ENCODE data around the gene BABAM2. TPM values are rescaled to one million over a fixed set of nuclear protein-coding genes. Genes with fewer than 3 reads are reported as not detected.

Gene BABAM2
- total and polyA plus RNA-seq, 4 donors = 9.9 to 17.0 (median 13.9) TPM

DNA sequence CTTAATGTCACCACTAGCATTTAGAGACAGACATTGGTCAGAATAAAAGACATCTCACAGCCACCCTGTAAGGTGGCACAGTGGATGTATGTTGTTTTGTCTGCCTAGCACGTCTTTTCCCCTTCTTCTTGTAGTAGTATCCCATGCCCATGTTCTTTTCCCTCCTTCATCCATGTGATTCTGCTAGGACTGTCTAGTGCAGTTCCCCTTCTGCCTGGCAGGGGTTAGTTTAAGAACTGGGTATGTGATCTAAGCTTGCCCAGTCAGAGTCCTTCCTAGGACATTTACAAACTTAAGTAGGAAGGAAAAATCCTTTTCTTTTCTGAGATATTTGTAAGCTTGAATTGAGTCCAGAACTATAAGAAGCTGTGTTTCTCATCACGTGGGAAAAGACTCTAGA is 172.3 kb downstream of the BABAM2 start:
- no peak overlapping the region for H3K27ac ChIP-seq (ENCODE audit: low read depth in 1 of 2, low read length in 2 of 2)
- H3K27me3 ChIP-seq (ENCODE audit: control insufficient read depth in 4 of 4, insufficient read depth in 4 of 4, low read length in 3 of 4) = no peaks in the 10 kb centered on the region
- no peak overlapping the region for H3K4me3 ChIP-seq (ENCODE audit: low read depth in 1 of 3, low read length in 3 of 3)
- no peaks in the 10 kb centered on the region for H3K36me3 ChIP-seq (ENCODE audit: control insufficient read depth in 4 of 4, insufficient read depth in 3 of 4, low read depth in 1 of 4, low read length in 3 of 4)
- H3K4me1 ChIP-seq (ENCODE audit: control insufficient read depth in 4 of 4, insufficient read depth in 4 of 4, low read length in 3 of 4) = no peaks in the 10 kb centered on the region
- 90% methylated on average over 2 of the region's 2 CpGs for WGBS
- no peaks in the 10 kb centered on the region for H3K9me3 ChIP-seq (ENCODE audit: control insufficient read depth in 4 of 4, low read length in 3 of 4)
- no peak for DNase-seq (ENCODE audit: low spot score)
- TF ChIP-seq FOXA2 (IDR thresholded peaks at IDR 0.05) (no peak), GABPA (IDR thresholded peaks at IDR 0.05 in 1 of 2, conservative IDR thresholded peaks at IDR 0.05 in 1 of 2) (no peak), YY1 (IDR thresholded peaks at IDR 0.05) (no peak), EGR1 (IDR thresholded peaks at IDR 0.05; ENCODE audit: low read depth in 2 of 2) (no peak), RAD21 (IDR thresholded peaks at IDR 0.05) (no peak), SP1 (IDR thresholded peaks at IDR 0.05) (no peak), HNF4A (conservative IDR thresholded peaks at IDR 0.05) (no peak), FOXA1 (IDR thresholded peaks at IDR 0.05) (no peak), TAF1 (conservative IDR thresholded peaks at IDR 0.05) (no peak), NR2F2 (IDR thresholded peaks at IDR 0.05) (no peak)
- TF ChIP-seq, protein P1, sequence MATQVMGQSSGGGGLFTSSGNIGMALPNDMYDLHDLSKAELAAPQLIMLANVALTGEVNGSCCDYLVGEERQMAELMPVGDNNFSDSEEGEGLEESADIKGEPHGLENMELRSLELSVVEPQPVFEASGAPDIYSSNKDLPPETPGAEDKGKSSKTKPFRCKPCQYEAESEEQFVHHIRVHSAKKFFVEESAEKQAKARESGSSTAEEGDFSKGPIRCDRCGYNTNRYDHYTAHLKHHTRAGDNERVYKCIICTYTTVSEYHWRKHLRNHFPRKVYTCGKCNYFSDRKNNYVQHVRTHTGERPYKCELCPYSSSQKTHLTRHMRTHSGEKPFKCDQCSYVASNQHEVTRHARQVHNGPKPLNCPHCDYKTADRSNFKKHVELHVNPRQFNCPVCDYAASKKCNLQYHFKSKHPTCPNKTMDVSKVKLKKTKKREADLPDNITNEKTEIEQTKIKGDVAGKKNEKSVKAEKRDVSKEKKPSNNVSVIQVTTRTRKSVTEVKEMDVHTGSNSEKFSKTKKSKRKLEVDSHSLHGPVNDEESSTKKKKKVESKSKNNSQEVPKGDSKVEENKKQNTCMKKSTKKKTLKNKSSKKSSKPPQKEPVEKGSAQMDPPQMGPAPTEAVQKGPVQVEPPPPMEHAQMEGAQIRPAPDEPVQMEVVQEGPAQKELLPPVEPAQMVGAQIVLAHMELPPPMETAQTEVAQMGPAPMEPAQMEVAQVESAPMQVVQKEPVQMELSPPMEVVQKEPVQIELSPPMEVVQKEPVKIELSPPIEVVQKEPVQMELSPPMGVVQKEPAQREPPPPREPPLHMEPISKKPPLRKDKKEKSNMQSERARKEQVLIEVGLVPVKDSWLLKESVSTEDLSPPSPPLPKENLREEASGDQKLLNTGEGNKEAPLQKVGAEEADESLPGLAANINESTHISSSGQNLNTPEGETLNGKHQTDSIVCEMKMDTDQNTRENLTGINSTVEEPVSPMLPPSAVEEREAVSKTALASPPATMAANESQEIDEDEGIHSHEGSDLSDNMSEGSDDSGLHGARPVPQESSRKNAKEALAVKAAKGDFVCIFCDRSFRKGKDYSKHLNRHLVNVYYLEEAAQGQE (IDR thresholded peaks at IDR 0.05) = no peak
- TF ChIP-seq, protein P2, sequence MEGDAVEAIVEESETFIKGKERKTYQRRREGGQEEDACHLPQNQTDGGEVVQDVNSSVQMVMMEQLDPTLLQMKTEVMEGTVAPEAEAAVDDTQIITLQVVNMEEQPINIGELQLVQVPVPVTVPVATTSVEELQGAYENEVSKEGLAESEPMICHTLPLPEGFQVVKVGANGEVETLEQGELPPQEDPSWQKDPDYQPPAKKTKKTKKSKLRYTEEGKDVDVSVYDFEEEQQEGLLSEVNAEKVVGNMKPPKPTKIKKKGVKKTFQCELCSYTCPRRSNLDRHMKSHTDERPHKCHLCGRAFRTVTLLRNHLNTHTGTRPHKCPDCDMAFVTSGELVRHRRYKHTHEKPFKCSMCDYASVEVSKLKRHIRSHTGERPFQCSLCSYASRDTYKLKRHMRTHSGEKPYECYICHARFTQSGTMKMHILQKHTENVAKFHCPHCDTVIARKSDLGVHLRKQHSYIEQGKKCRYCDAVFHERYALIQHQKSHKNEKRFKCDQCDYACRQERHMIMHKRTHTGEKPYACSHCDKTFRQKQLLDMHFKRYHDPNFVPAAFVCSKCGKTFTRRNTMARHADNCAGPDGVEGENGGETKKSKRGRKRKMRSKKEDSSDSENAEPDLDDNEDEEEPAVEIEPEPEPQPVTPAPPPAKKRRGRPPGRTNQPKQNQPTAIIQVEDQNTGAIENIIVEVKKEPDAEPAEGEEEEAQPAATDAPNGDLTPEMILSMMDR (IDR thresholded peaks at IDR 0.05; ENCODE audit: low read depth, low read length, missing input control) = no peak
- TF ChIP-seq, protein P3, sequence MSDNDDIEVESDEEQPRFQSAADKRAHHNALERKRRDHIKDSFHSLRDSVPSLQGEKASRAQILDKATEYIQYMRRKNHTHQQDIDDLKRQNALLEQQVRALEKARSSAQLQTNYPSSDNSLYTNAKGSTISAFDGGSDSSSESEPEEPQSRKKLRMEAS (IDR thresholded peaks at IDR 0.05) = no peak
- TF ChIP-seq, protein P4, sequence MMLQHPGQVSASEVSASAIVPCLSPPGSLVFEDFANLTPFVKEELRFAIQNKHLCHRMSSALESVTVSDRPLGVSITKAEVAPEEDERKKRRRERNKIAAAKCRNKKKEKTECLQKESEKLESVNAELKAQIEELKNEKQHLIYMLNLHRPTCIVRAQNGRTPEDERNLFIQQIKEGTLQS (IDR thresholded peaks at IDR 0.05) = no peak
- TF ChIP-seq, protein P5, sequence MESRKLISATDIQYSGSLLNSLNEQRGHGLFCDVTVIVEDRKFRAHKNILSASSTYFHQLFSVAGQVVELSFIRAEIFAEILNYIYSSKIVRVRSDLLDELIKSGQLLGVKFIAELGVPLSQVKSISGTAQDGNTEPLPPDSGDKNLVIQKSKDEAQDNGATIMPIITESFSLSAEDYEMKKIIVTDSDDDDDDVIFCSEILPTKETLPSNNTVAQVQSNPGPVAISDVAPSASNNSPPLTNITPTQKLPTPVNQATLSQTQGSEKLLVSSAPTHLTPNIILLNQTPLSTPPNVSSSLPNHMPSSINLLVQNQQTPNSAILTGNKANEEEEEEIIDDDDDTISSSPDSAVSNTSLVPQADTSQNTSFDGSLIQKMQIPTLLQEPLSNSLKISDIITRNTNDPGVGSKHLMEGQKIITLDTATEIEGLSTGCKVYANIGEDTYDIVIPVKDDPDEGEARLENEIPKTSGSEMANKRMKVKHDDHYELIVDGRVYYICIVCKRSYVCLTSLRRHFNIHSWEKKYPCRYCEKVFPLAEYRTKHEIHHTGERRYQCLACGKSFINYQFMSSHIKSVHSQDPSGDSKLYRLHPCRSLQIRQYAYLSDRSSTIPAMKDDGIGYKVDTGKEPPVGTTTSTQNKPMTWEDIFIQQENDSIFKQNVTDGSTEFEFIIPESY (IDR thresholded peaks at IDR 0.05) = no peak
- no peak overlapping the region for H3K9ac ChIP-seq (ENCODE audit: low read depth in 1 of 2, low read length in 2 of 2)

DNA sequence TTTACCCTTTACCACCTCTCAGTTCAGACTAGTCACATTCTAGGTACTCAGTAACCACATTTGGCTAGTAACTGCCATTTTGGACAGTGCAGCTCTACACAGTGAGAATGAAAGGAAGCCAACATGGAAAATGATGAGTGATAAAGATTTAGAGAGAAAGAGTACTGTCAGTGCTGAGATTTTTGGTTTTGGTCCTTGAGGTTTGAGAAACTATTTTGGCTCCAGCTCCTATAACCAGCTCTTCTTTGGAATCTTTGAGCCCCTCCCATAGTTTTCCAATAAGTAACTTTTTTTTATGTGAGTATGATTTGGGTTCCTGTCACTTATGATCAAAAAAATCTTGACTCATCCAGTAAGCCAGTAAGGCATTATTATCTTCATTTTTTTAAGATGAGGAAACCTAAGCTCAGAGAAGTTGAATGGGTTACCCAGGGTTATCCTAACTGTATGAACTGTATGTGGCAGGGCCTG is 173.0 kb downstream of the BABAM2 start:
- no peaks in the 10 kb centered on the region for H3K36me3 ChIP-seq (ENCODE audit: control insufficient read depth in 4 of 4, insufficient read depth in 3 of 4, low read depth in 1 of 4, low read length in 3 of 4)
- no peaks in the 10 kb centered on the region for H3K27me3 ChIP-seq (ENCODE audit: control insufficient read depth in 4 of 4, insufficient read depth in 4 of 4, low read length in 3 of 4)
- H3K9me3 ChIP-seq (ENCODE audit: control insufficient read depth in 4 of 4, low read length in 3 of 4) = no peaks in the 10 kb centered on the region
- no peak for DNase-seq (ENCODE audit: low spot score)
- H3K4me3 ChIP-seq (ENCODE audit: low read depth in 1 of 3, low read length in 3 of 3) = no peak overlapping the region
- TF ChIP-seq RXRA (IDR thresholded peaks at IDR 0.05) = no peak
- no peak overlapping the region for H3K27ac ChIP-seq (ENCODE audit: low read depth in 1 of 2, low read length in 2 of 2)
- H3K9ac ChIP-seq (ENCODE audit: low read depth in 1 of 2, low read length in 2 of 2) = no peak overlapping the region
- no peaks in the 10 kb centered on the region for H3K4me1 ChIP-seq (ENCODE audit: control insufficient read depth in 4 of 4, insufficient read depth in 4 of 4, low read length in 3 of 4)

Measured in liver (tissue), 9 donors.